HFF-Myc (cell line): ENCODE results near the gene TBXA2R.
A peak's percentile ranks its signal among the peaks of the same experiment; 100 is the strongest.

Source experiments
- DNase-seq: peaks from one replicate; pipeline ENCODE4 v3.0.0-alpha.2; 2011; ENCODE audit warnings: low read depth; ENCODE audit errors: extremely low read depth
- H3K4me3 ChIP-seq: replicated peaks from 2 replicates; pipeline ENCODE4 v1.5.1; 2011; ENCODE audit warnings: low read depth, mild to moderate bottlenecking, control low read depth, low read length
- CTCF ChIP-seq: IDR thresholded peaks from 2 replicates; pipeline ENCODE4 v1.5.1; 2012; ENCODE audit warnings: mild to moderate bottlenecking, low read depth, low read length, control low read depth; ENCODE audit errors: missing control alignments

TBXA2R gene

DNA sequence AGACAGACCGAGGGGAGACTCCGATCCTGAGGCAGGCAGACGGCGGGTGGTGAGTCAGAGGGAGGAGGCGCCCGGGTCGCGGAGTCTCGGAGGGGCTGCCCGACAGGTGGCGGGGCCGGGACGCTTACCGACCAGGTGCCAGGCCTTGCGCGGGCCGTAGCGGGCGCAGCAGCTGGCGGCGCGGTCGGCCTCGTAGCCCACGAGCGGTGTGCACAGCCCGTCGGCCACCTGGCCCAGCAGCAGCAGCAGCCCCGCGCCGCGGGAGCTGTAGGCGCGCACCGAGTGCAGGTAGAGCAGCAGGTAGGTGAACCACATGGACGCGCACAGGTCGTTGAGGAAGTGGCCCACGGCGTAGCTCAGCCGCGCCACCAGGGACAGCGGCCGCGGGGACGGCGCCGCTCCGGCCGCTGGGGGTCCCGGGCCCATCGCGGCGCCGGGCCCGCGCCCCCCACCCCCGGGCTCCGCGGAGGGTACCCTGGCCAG, 49.7 kb downstream of the TBXA2R start:
- no peak for TF ChIP-seq CTCF
- H3K4me3 ChIP-seq = peak overlapping the region; percentile 75
- no peak for DNase-seq

GRCh38 chr19:3556423-3556977, 50.2 kb downstream of the TBXA2R start:
- TF ChIP-seq CTCF = no peak
- H3K4me3 ChIP-seq = peak overlapping the region; percentile 75
- no peak for DNase-seq

DNA sequence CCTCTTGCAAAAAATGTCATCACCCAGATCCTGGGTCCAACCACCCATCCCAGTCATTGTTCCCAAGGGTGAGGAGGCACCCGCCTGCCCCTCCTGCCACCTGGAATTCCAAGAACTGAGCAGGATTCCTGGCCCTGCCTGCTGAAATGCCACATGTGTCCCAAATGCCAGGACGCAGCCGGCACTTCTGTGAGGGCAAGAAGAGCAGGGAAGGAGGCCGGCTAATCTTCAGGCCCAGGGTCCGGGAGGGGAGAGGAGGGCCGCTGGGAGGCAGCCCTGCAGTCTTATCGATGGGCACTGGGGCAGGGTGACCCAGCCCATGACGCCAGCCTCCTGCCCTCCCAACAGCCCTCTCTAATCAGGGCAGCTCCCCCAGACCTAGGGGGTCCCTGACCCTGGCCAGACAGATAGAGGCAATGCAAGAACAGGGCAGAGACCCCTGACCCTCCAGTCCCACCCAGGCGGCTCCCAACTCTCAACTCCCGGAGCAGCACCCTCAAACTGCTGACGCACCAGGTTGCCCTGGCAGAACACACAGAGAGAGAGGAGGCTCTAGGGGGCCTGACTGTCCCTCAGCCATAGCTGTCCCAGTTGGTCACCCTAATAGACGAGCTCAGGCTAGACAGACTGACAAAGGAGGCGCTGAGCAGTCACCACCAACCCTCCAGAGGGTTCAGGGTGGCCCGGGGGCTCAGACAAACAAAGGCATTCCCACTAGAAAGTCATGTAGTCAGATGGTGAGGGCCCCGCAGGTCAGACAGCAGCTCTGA, 50.8 kb downstream of the TBXA2R start:
- TF ChIP-seq CTCF = no peak
- H3K4me3 ChIP-seq = peak overlapping the region; percentile 75
- DNase-seq = no peak

GRCh38 chr19:3554254-3555083, 52.2 kb downstream of the TBXA2R start:
- H3K4me3 ChIP-seq = no peak overlapping the region
- DNase-seq = no peak
- no peak for TF ChIP-seq CTCF

DNA sequence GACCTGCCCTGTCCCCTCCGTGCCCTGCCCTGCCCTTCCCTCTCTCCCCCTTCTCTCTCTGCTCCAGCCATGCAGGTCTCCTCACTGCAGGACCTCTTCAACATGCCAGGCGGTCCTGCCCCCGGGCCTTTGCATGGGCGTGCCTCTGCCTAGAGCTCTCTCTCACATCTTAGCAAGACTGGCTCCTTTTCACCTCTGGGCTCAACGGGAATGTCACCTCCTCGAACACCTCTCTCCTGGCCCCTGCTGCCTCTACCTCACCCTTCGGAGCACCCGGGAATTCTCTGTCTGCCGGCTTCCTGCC, 54.9 kb downstream of the TBXA2R start:
- no peak overlapping the region for H3K4me3 ChIP-seq
- no peak for DNase-seq
- TF ChIP-seq CTCF = no peak

- H3K4me3 ChIP-seq = no peak overlapping the region
- no peak for TF ChIP-seq CTCF
- no peak for DNase-seq
Observed at GRCh38 chr19:3550947-3551791, 55.5 kb downstream of the TBXA2R start.
